ENCODE measurements around the gene MAPT.

- TF ChIP-seq CTCF (IDR thresholded peaks at IDR 0.05 in 2 of 3, conservative IDR thresholded peaks at IDR 0.05 in 1 of 3; ENCODE audit: borderline replicate concordance in 1 of 3, insufficient read depth in 1 of 3, low read depth in 2 of 3, low read length in 2 of 3) (no peak), ZFX (IDR thresholded peaks at IDR 0.05) (no peak), EZH2 (IDR thresholded peaks at IDR 0.05) (no peak), MAX (IDR thresholded peaks at IDR 0.05) (no peak), POLR2AphosphoS5 (IDR thresholded peaks at IDR 0.05; ENCODE audit: low read depth, low read length) (no peak), TCF7L2 (IDR thresholded peaks at IDR 0.05; ENCODE audit: borderline replicate concordance, extremely low read depth, insufficient read depth, insufficient read length) (no peak), POLR2A (IDR thresholded peaks at IDR 0.05; ENCODE audit: borderline replicate concordance, extremely low read depth, insufficient read depth, insufficient read length) (no peak)
Measured at GRCh38 chr17:46007461-46007965, 113.2 kb downstream of the MAPT start.

Data from HCT116 (cell line).